Measurements from ENCODE around the gene TOMM7.
"Not testable (repeated sequence)": the region's sequence is repeated elsewhere in the genome, so short reads cannot be mapped to it uniquely, and the experiment has no call there.

Gene TOMM7

GRCh38 chr7:22853138-22853537, 30.5 kb upstream of the TOMM7 start:
- DNase-seq, result no peak

GRCh38 chr7:22851145-22851544, 28.5 kb upstream of the TOMM7 start:
- DNase-seq, result no peak

- DNase-seq, result not testable (repeated sequence)
Measured at GRCh38 chr7:22850394-22850793, 27.7 kb upstream of the TOMM7 start.

- DNase-seq, result no peak
Measured at GRCh38 chr7:22849662-22850061, 27.0 kb upstream of the TOMM7 start.

GRCh38 chr7:22849172-22849571, 26.5 kb upstream of the TOMM7 start:
- no peak for DNase-seq

- no peak for DNase-seq
Measured at GRCh38 chr7:22846961-22847360, 24.3 kb upstream of the TOMM7 start.

- DNase-seq, result peak; percentile 82
Measured at GRCh38 chr7:22845221-22845834, 22.7 kb upstream of the TOMM7 start.

- DNase-seq, result no peak
Measured at GRCh38 chr7:22843681-22844309, 21.1 kb upstream of the TOMM7 start.

GRCh38 chr7:22842973-22843372, 20.3 kb upstream of the TOMM7 start:
- DNase-seq, result no peak

- no peak for DNase-seq
Measured at GRCh38 chr7:22842383-22842941, 19.8 kb upstream of the TOMM7 start.

GRCh38 chr7:22841954-22842353, 19.3 kb upstream of the TOMM7 start:
- DNase-seq, result no peak

GRCh38 chr7:22837308-22837707, 14.7 kb upstream of the TOMM7 start:
- no peak for DNase-seq

- DNase-seq, result not testable (repeated sequence)
Measured at GRCh38 chr7:22836506-22836905, 13.9 kb upstream of the TOMM7 start.

- DNase-seq, result no peak
Measured at GRCh38 chr7:22833957-22834356, 11.3 kb upstream of the TOMM7 start.

GRCh38 chr7:22833113-22833855, 10.6 kb upstream of the TOMM7 start:
- DNase-seq, result no peak

- peak; percentile 27 for DNase-seq
Measured at GRCh38 chr7:22832401-22832800, 9.8 kb upstream of the TOMM7 start.

GRCh38 chr7:22831602-22832305, 9.1 kb upstream of the TOMM7 start:
- no peak for DNase-seq

GRCh38 chr7:22827563-22827962, 4.9 kb upstream of the TOMM7 start:
- DNase-seq, result no peak

GRCh38 chr7:22826593-22826992, 3.9 kb upstream of the TOMM7 start:
- DNase-seq, result no peak

- no peak for DNase-seq
Measured at GRCh38 chr7:22824760-22825159, 2.1 kb upstream of the TOMM7 start.

GRCh38 chr7:22823142-22823497, 471 bp upstream of the TOMM7 start:
- DNase-seq, result no peak

GRCh38 chr7:22821702-22822485, 755 bp downstream of the TOMM7 start:
- no peak for DNase-seq

- no peak for DNase-seq
Measured at GRCh38 chr7:22819476-22819875, 3.2 kb downstream of the TOMM7 start.

Data from fibroblast of upper back skin (primary cell).